SK-N-SH treated with all-trans-retinoic acid at 6 μM for 48 hours (cell line): ENCODE measurements around the gene FAM241B.

ENCODE experiments used
- ATAC-seq: fragments of 200-7000 bp; cut with Tn5 transposase; 3 replicates; pipeline ENCODE4 v1.9.1; 2020; ENCODE audit warnings: mild to moderate bottlenecking, moderate library complexity
- ARNTL ChIP-seq: fragments of 450-650 bp; formaldehyde crosslinking; IDR thresholded peaks from 2 replicates; pipeline ENCODE4 v1.5.0; 2020; ENCODE audit warnings: low read depth, mild to moderate bottlenecking, moderate library complexity, borderline replicate concordance
- BACH2 ChIP-seq: fragments of 250-450 bp; sonication (Bioruptor Pico); IDR thresholded peaks from 2 replicates; pipeline ENCODE4 v1.9.0; 2021; ENCODE audit warnings: mild to moderate bottlenecking, borderline replicate concordance
- CREB5 ChIP-seq: fragments of 250-450 bp; sonication (Bioruptor Pico); IDR thresholded peaks from 2 replicates; pipeline ENCODE4 v1.5.1; 2020; ENCODE audit warnings: low read depth, mild to moderate bottlenecking, moderate library complexity
- CSDC2 ChIP-seq: fragments of 250-450 bp; sonication (Bioruptor Pico); IDR thresholded peaks from 2 replicates; pipeline ENCODE4 v1.5.0; 2020; ENCODE audit warnings: mild to moderate bottlenecking, moderate library complexity
- CSRNP3 ChIP-seq: fragments of 250-450 bp; sonication (Bioruptor Pico); IDR thresholded peaks from 2 replicates; pipeline ENCODE4 v1.5.1; 2021; ENCODE audit warnings: mild to moderate bottlenecking, moderate library complexity
- ISL1 ChIP-seq: fragments of 250-450 bp; sonication (Bioruptor Pico); IDR thresholded peaks from 2 replicates; pipeline ENCODE4 v2.1.2; 2022; ENCODE audit warnings: mild to moderate bottlenecking, moderate library complexity
- PATZ1 ChIP-seq: fragments of 250-450 bp; sonication (Bioruptor Pico); IDR thresholded peaks from 2 replicates; pipeline ENCODE4 v1.8.0; 2020; ENCODE audit warnings: mild to moderate bottlenecking, moderate library complexity, borderline replicate concordance
- POU6F1 ChIP-seq: fragments of 250-450 bp; sonication (Bioruptor Pico); IDR thresholded peaks from 2 replicates; pipeline ENCODE4 v1.8.0; 2021; ENCODE audit warnings: low read depth, mild to moderate bottlenecking, moderate library complexity, borderline replicate concordance
- PPARA ChIP-seq: fragments of 250-450 bp; sonication (Bioruptor Pico); IDR thresholded peaks from 2 replicates; pipeline ENCODE4 v1.5.0; 2020; ENCODE audit warnings: mild to moderate bottlenecking, borderline replicate concordance
- RARB ChIP-seq: fragments of 250-450 bp; sonication (Bioruptor Pico); IDR thresholded peaks from 2 replicates; pipeline ENCODE4 v1.8.0; 2021; ENCODE audit warnings: mild to moderate bottlenecking, moderate library complexity
- SNAI2 ChIP-seq: fragments of 250-450 bp; sonication (Bioruptor Pico); IDR thresholded peaks from 2 replicates; pipeline ENCODE4 v1.5.0; 2020; ENCODE audit warnings: mild to moderate bottlenecking, moderate library complexity
- TCF4 ChIP-seq: fragments of 250-450 bp; sonication (Bioruptor Pico); IDR thresholded peaks from 2 replicates; pipeline ENCODE4 v1.8.0; 2021; ENCODE audit warnings: mild to moderate bottlenecking, moderate library complexity, borderline replicate concordance
- TOX ChIP-seq: fragments of 250-450 bp; sonication (Bioruptor Pico); IDR thresholded peaks from 2 replicates; pipeline ENCODE4 v1.8.0; 2021; ENCODE audit warnings: mild to moderate bottlenecking, moderate library complexity, borderline replicate concordance
- TSHZ2 ChIP-seq: fragments of 250-450 bp; sonication (Bioruptor Pico); IDR thresholded peaks from 2 replicates; pipeline ENCODE4 v1.5.0; 2020; ENCODE audit warnings: mild to moderate bottlenecking, moderate library complexity
- ZC3H10 ChIP-seq: fragments of 250-450 bp; sonication (Bioruptor Pico); IDR thresholded peaks from 2 replicates; pipeline ENCODE4 v1.5.1; 2021; ENCODE audit warnings: mild to moderate bottlenecking, moderate library complexity
- ZFP3 ChIP-seq: fragments of 250-450 bp; sonication (Bioruptor Pico); IDR thresholded peaks from 2 replicates; pipeline ENCODE4 v1.5.0; 2020; ENCODE audit warnings: mild to moderate bottlenecking, moderate library complexity
- ZFP30 ChIP-seq: fragments of 450-650 bp; formaldehyde crosslinking; IDR thresholded peaks from 2 replicates; pipeline ENCODE4 v1.5.0; 2022; ENCODE audit warnings: mild to moderate bottlenecking, moderate library complexity
- ZNF565 ChIP-seq: fragments of 450-650 bp; formaldehyde crosslinking; conservative IDR thresholded peaks from 2 replicates; pipeline ENCODE4 v1.5.0; 2020; ENCODE audit warnings: low read depth, mild to moderate bottlenecking, moderate library complexity
- ZNF70 ChIP-seq: fragments of 450-650 bp; formaldehyde crosslinking; IDR thresholded peaks from 2 replicates; pipeline ENCODE4 v1.5.0; 2020; ENCODE audit warnings: mild to moderate bottlenecking, moderate library complexity
- ZNF8 ChIP-seq: fragments of 450-650 bp; formaldehyde crosslinking; IDR thresholded peaks from 2 replicates; pipeline ENCODE4 v1.5.0; 2020; ENCODE audit warnings: mild to moderate bottlenecking, moderate library complexity

FAM241B gene

GRCh38 chr10:69646185-69647060 lies 16.4 kb downstream of the FAM241B start:
- no peak for ATAC-seq
- TF ChIP-seq ZNF8 (CRISPR knock-in tag), result no peak
- no peak for TF ChIP-seq RARB (CRISPR knock-in tag)
- TF ChIP-seq ZFP3 (CRISPR knock-in tag), result no peak
- no peak for TF ChIP-seq BACH2 (CRISPR knock-in tag)
- no peak for TF ChIP-seq ZFP30
- no peak for TF ChIP-seq CSDC2 (CRISPR knock-in tag)
- no peak for TF ChIP-seq CSRNP3 (CRISPR knock-in tag)
- TF ChIP-seq ZNF565 (CRISPR knock-in tag), result no peak
- no peak for TF ChIP-seq CREB5
- TF ChIP-seq ISL1 (CRISPR knock-in tag), result no peak
- TF ChIP-seq, all 23 proteins: peak for 0

- no peak for ATAC-seq
- TF ChIP-seq ZNF70 (CRISPR knock-in tag) (no peak), TSHZ2 (no peak), ZNF8 (CRISPR knock-in tag) (no peak), ZNF565 (CRISPR knock-in tag) (no peak), PPARA (CRISPR knock-in tag) (no peak), CSRNP3 (CRISPR knock-in tag) (no peak), BACH2 (CRISPR knock-in tag) (no peak), SNAI2 (no peak), RARB (CRISPR knock-in tag) (no peak), ZC3H10 (CRISPR knock-in tag) (no peak), PATZ1 (CRISPR knock-in tag) (no peak), TCF4 (CRISPR knock-in tag) (no peak), ZFP30 (no peak), POU6F1 (no peak), ZFP3 (CRISPR knock-in tag) (no peak), CSDC2 (CRISPR knock-in tag) (no peak), TOX (CRISPR knock-in tag) (no peak), ARNTL (no peak)
- TF ChIP-seq, all 23 proteins: peak for 0
Measured at GRCh38 chr10:69647126-69647525, 17.1 kb downstream of the FAM241B start.
